Measurements from ENCODE around the gene OR4F29.
"Not testable (repeated sequence)": the region's sequence is repeated elsewhere in the genome, so short reads cannot be mapped to it uniquely, and the experiment has no call there.

OR4F29 gene

GRCh38 chr1:451578-451977 is at the start of gene OR4F29:
TSS of gene OR4F29 (minus strand) at chr1:451678. CDS start at chr1:451678, 0 bp downstream.
- FAIRE-seq; DNase-seq (ENCODE audit: low spot score): not testable (repeated sequence)

Data from urothelium cell line (cell line).